Karpas-422 (cell line): ENCODE data around the gene DOCK7. TPM values are rescaled to one million over a fixed set of nuclear protein-coding genes. Genes with fewer than 3 reads are reported as not detected.

Experiments used
- DNase-seq: peaks from one replicate; pipeline ENCODE4 v3.0.0-alpha.2; 2015
- H2AFZ ChIP-seq: fragments of 200-600 bp; sonication (generic); 2 replicates; pipeline ENCODE4 v1.6.1; 2014; ENCODE audit warnings: antibody characterized with exemption, low read length, mixed read lengths
- H3K27ac ChIP-seq: fragments of 200-600 bp; sonication (generic); 2 replicates; pipeline ENCODE4 v1.5.1; 2014; ENCODE audit warnings: mild to moderate bottlenecking, low read length, moderate library complexity
- H3K27me3 ChIP-seq: fragments of 200-600 bp; sonication (generic); 2 replicates; pipeline ENCODE4 v1.6.1; 2014; ENCODE audit warnings: low read length, mixed read lengths
- H3K36me3 ChIP-seq: fragments of 200-600 bp; sonication (generic); 2 replicates; pipeline ENCODE4 v1.6.1; 2014; ENCODE audit warnings: low read length, mixed read lengths; ENCODE audit not compliant: insufficient read depth
- H3K4me1 ChIP-seq: fragments of 200-600 bp; sonication (generic); 2 replicates; pipeline ENCODE4 v1.6.1; 2014; ENCODE audit warnings: mild to moderate bottlenecking, low read length, mixed read lengths
- H3K4me2 ChIP-seq: fragments of 200-600 bp; sonication (generic); 2 replicates; pipeline ENCODE4 v1.6.1; 2014; ENCODE audit warnings: low read length, low read depth, mild to moderate bottlenecking; ENCODE audit not compliant: poor library complexity, severe bottlenecking
- H3K4me3 ChIP-seq: fragments of 200-600 bp; sonication (generic); 2 replicates; pipeline ENCODE4 v1.5.1; 2014; ENCODE audit warnings: mild to moderate bottlenecking, antibody characterized with exemption, low read length, mixed read lengths
- H3K79me2 ChIP-seq: fragments of 200-600 bp; sonication (generic); 2 replicates; pipeline ENCODE4 v1.6.1; 2014; ENCODE audit warnings: mild to moderate bottlenecking, low read length, mixed read lengths
- H3K9ac ChIP-seq: fragments of 200-600 bp; sonication (generic); 2 replicates; pipeline ENCODE4 v1.6.0; 2014; ENCODE audit warnings: low read length
- H3K9me2 ChIP-seq: fragments of 200-600 bp; sonication (generic), shearing (Covaris generic); replicated peaks from 2 replicates; pipeline ENCODE4 v1.6.0; 2014; ENCODE audit warnings: mild to moderate bottlenecking, low read length, moderate library complexity; ENCODE audit not compliant: insufficient read depth
- H3K9me3 ChIP-seq: fragments of 300-700, 200-600 bp; sonication (generic); 2 replicates; pipeline ENCODE4 v1.6.1; 2014; ENCODE audit warnings: low read length, mixed read lengths
- H4K20me1 ChIP-seq: fragments of 200-600 bp; sonication (generic); 2 replicates; pipeline ENCODE4 v1.6.1; 2014; ENCODE audit warnings: mild to moderate bottlenecking, antibody characterized with exemption, low read length, low read depth; ENCODE audit not compliant: insufficient read depth
- total RNA-seq: library from RNA; depleted of rRNA; stranded (reverse); fragments of >200 nt; shearing (Covaris generic); gene quantifications from 2 replicates; pipeline ENCODE4 v1.2.3, GENCODE V29; 2014; ENCODE audit warnings: low replicate concordance

Gene DOCK7
- total RNA-seq, 1 experiment from 2014 or later: 0.11 TPM

- H3K27me3 ChIP-seq: no peaks in the 10 kb centered on the region
- no peak overlapping the region for H3K4me2 ChIP-seq
- no peak overlapping the region for H2AFZ ChIP-seq
- H3K4me3 ChIP-seq: no peak overlapping the region
- no peaks in the 10 kb centered on the region for H4K20me1 ChIP-seq
- DNase-seq: no peak
- H3K36me3 ChIP-seq: no peaks in the 10 kb centered on the region
- peaks cover 5% of the 10 kb centered on the region for H3K4me1 ChIP-seq
- H3K9me3 ChIP-seq: no peaks in the 10 kb centered on the region
- H3K27ac ChIP-seq: no peak overlapping the region
- no peaks in the 10 kb centered on the region for H3K9me2 ChIP-seq
- no peak overlapping the region for H3K9ac ChIP-seq
- no peaks in the 10 kb centered on the region for H3K79me2 ChIP-seq
Measured at GRCh38 chr1:62423580-62424242, 264.5 kb downstream of the DOCK7 start.

- Histone ChIP-seq H3K36me3 (no peaks in the 10 kb centered on the region), H3K4me3 (no peak overlapping the region), H3K4me2 (no peak overlapping the region), H3K9me2 (no peaks in the 10 kb centered on the region), H3K9me3 (no peaks in the 10 kb centered on the region), H2AFZ (no peak overlapping the region), H3K79me2 (no peaks in the 10 kb centered on the region), H3K27me3 (no peaks in the 10 kb centered on the region), H3K9ac (no peak overlapping the region), H4K20me1 (no peaks in the 10 kb centered on the region), H3K27ac (no peak overlapping the region), H3K4me1 (peaks cover 11% of the 10 kb centered on the region)
- no peak for DNase-seq
Measured at GRCh38 chr1:62420214-62420613, 268.0 kb downstream of the DOCK7 start.

- no peak overlapping the region for H3K9ac ChIP-seq
- H2AFZ ChIP-seq: no peak overlapping the region
- no peaks in the 10 kb centered on the region for H3K9me3 ChIP-seq
- H3K4me2 ChIP-seq: no peak overlapping the region
- H3K4me3 ChIP-seq: no peak overlapping the region
- no peaks in the 10 kb centered on the region for H4K20me1 ChIP-seq
- no peaks in the 10 kb centered on the region for H3K27me3 ChIP-seq
- no peaks in the 10 kb centered on the region for H3K36me3 ChIP-seq
- no peak overlapping the region for H3K27ac ChIP-seq
- H3K79me2 ChIP-seq: no peaks in the 10 kb centered on the region
- no peak for DNase-seq
- peaks cover 12% of the 10 kb centered on the region for H3K4me1 ChIP-seq
- H3K9me2 ChIP-seq: no peaks in the 10 kb centered on the region
Measured at GRCh38 chr1:62417351-62417999, 270.7 kb downstream of the DOCK7 start.

- no peaks in the 10 kb centered on the region for H3K79me2 ChIP-seq
- H3K9ac ChIP-seq: no peak overlapping the region
- no peak overlapping the region for H3K27ac ChIP-seq
- DNase-seq: no peak
- H3K9me3 ChIP-seq: no peaks in the 10 kb centered on the region
- H3K4me3 ChIP-seq: no peak overlapping the region
- no peaks in the 10 kb centered on the region for H4K20me1 ChIP-seq
- H3K36me3 ChIP-seq: no peaks in the 10 kb centered on the region
- peaks cover 15% of the 10 kb centered on the region for H3K4me1 ChIP-seq
- H3K9me2 ChIP-seq: no peaks in the 10 kb centered on the region
- H2AFZ ChIP-seq: no peak overlapping the region
- no peak overlapping the region for H3K4me2 ChIP-seq
- H3K27me3 ChIP-seq: no peaks in the 10 kb centered on the region
Measured at GRCh38 chr1:62415687-62416086, 272.5 kb downstream of the DOCK7 start.

GRCh38 chr1:62407398-62408009 lies 280.7 kb downstream of the DOCK7 start:
- no peak overlapping the region for H2AFZ ChIP-seq

GRCh38 chr1:62406576-62406975 lies 281.6 kb downstream of the DOCK7 start:
- Histone ChIP-seq H3K9me3 (no peaks in the 10 kb centered on the region), H3K4me1 (no peaks in the 10 kb centered on the region), H3K9me2 (no peaks in the 10 kb centered on the region), H4K20me1 (no peaks in the 10 kb centered on the region), H3K9ac (no peak overlapping the region), H3K36me3 (no peaks in the 10 kb centered on the region), H2AFZ (no peak overlapping the region), H3K79me2 (no peaks in the 10 kb centered on the region), H3K4me3 (no peak overlapping the region), H3K27ac (no peak overlapping the region), H3K27me3 (no peaks in the 10 kb centered on the region), H3K4me2 (no peak overlapping the region)
- DNase-seq: no peak

More at GRCh38 chr1:62407398-62408009, 280.7 kb downstream of the DOCK7 start:
- Histone ChIP-seq H3K27ac (no peak overlapping the region), H3K36me3 (no peaks in the 10 kb centered on the region), H3K9me3 (no peaks in the 10 kb centered on the region), H3K4me3 (no peak overlapping the region), H3K4me1 (peaks cover 3% of the 10 kb centered on the region; the same call in 1 of the 2 replicates), H3K27me3 (no peaks in the 10 kb centered on the region), H3K79me2 (no peaks in the 10 kb centered on the region), H3K9ac (no peak overlapping the region), H3K4me2 (no peak overlapping the region), H3K9me2 (no peaks in the 10 kb centered on the region), H4K20me1 (no peaks in the 10 kb centered on the region)
- peak; percentile 81 for DNase-seq

- no peak overlapping the region for H3K27ac ChIP-seq
- no peaks in the 10 kb centered on the region for H4K20me1 ChIP-seq
- H3K9me2 ChIP-seq: no peaks in the 10 kb centered on the region
- no peaks in the 10 kb centered on the region for H3K36me3 ChIP-seq
- H2AFZ ChIP-seq: no peak overlapping the region
- H3K9ac ChIP-seq: no peak overlapping the region
- H3K4me1 ChIP-seq: no peaks in the 10 kb centered on the region
- no peak overlapping the region for H3K4me3 ChIP-seq
- H3K9me3 ChIP-seq: no peaks in the 10 kb centered on the region
- no peaks in the 10 kb centered on the region for H3K27me3 ChIP-seq
- no peak for DNase-seq
- no peaks in the 10 kb centered on the region for H3K79me2 ChIP-seq
- no peak overlapping the region for H3K4me2 ChIP-seq
Measured at GRCh38 chr1:62405247-62405646, 282.9 kb downstream of the DOCK7 start.
